HCT116 (cell line): Measurements from ENCODE around the gene MYBPH. TPM values are rescaled to one million over a fixed set of nuclear protein-coding genes. Genes with fewer than 3 reads are reported as not detected.
A peak's percentile ranks its signal among the peaks of the same experiment; 100 is the strongest.

Source experiments
- ATAC-seq: fragments of 200-7000 bp; cut with Tn5 transposase; 2 replicates; pipeline ENCODE4 v1.9.1; 2020; ENCODE audit warnings: mild to moderate bottlenecking, moderate library complexity
- BruUV-seq: library from RNA; stranded (reverse); fragments of 400-500 nt; replicated peaks from 2 replicates; lab custom pipeline; 2021; lab: Mats Ljungman, UMichigan
- CTCF ChIA-PET: fragments of 300-600 bp; sonication (Branson Sonifier 250); formaldehyde crosslinking; loops from one replicate; lab custom pipeline; 2021; ENCODE audit warnings: antibody characterized with exemption; lab: Charles Lee
- POLR2A ChIA-PET: fragments of 300-600, 350-600 bp; sonication (Branson Sonifier 250); formaldehyde crosslinking; loops from one replicate; lab custom pipeline; 2021; ENCODE audit warnings: antibody characterized with exemption; lab: Charles Lee
- RAD21 ChIA-PET, 2 experiments: fragments of 300-600 bp; sonication (Branson Sonifier 250); formaldehyde crosslinking; loops; one replicate each; lab custom pipeline; 2023; ENCODE audit warnings: low total read pairs in 2 of 2; ENCODE audit not compliant: uncharacterized antibody in 2 of 2, unreplicated experiment in 2 of 2, low non-redundant PET in 1 of 2; lab: Charles Lee
- DNase-seq: peaks from one replicate; pipeline ENCODE4 v3.0.0-alpha.2; 2010; ENCODE audit warnings: low read depth, low spot score
- H2AFZ ChIP-seq: fragments of 200-600 bp; shearing (Covaris generic), sonication (generic); 2 replicates; pipeline ENCODE4 v1.6.1; 2017; ENCODE audit warnings: low read depth, mixed run types, mixed read lengths, antibody characterized with exemption, low read length; ENCODE audit not compliant: poor library complexity, severe bottlenecking
- H3K27ac ChIP-seq: 2 replicates; pipeline ENCODE4 v1.5.1; 2012; ENCODE audit warnings: low read depth, low read length
- H3K27me3 ChIP-seq: fragments of 200-600 bp; sonication (generic); 2 replicates; pipeline ENCODE4 v1.6.1; 2016; ENCODE audit warnings: mixed run types, low read length, mixed read lengths; ENCODE audit not compliant: insufficient read depth
- H3K36me3 ChIP-seq, 2 experiments: fragments of 200-500 bp in 1 of 2; fragments of 200-600 bp in 1 of 2; sonication (Bioruptor generic) in 1 of 2; sonication (generic) in 1 of 2; 2 replicates each; pipeline versions ENCODE4 v1.5.1 to v1.6.1; 2014 to 2016; ENCODE audit warnings: low read length in 2 of 2, inconsistent platforms in 1 of 2, mixed read lengths in 1 of 2, mixed run types in 1 of 2; ENCODE audit not compliant: insufficient read depth in 2 of 2, control insufficient read depth in 1 of 2
- H3K4me1 ChIP-seq, 2 experiments: fragments of 200-600 bp in 1 of 2; sonication (generic) in 1 of 2; 2 replicates each; pipeline versions ENCODE4 v1.5.1 to v1.6.1; 2012 to 2017; ENCODE audit warnings: low read length in 2 of 2, inconsistent platforms in 1 of 2, mild to moderate bottlenecking in 1 of 2, mixed read lengths in 1 of 2, mixed run types in 1 of 2, moderate library complexity in 1 of 2; ENCODE audit not compliant: insufficient read depth in 2 of 2, control insufficient read depth in 1 of 2
- H3K4me2 ChIP-seq: fragments of 200-600 bp; sonication (generic); 2 replicates; pipeline ENCODE4 v1.6.1; 2017; ENCODE audit warnings: mixed run types, low read length, mixed read lengths
- H3K4me3 ChIP-seq, 2 experiments: fragments of 200-600 bp in 1 of 2; sonication (generic) in 1 of 2; replicated peaks in 1 of 2; 2 replicates each; pipeline ENCODE4 v1.5.1; 2011 to 2016; ENCODE audit warnings: low read length in 2 of 2, control low read depth in 1 of 2, low read depth in 1 of 2, mild to moderate bottlenecking in 1 of 2, mixed read lengths in 1 of 2, mixed run types in 1 of 2
- H3K79me2 ChIP-seq: fragments of 200-600 bp; sonication (generic); 2 replicates; pipeline ENCODE4 v1.6.1; 2017; ENCODE audit warnings: mild to moderate bottlenecking, mixed run types, low read length, moderate library complexity, mixed read lengths; ENCODE audit not compliant: insufficient read depth
- H3K9ac ChIP-seq: fragments of 200-600 bp; sonication (generic); 2 replicates; pipeline ENCODE4 v1.6.1; 2016; ENCODE audit warnings: low read length, mixed read lengths
- H3K9me2 ChIP-seq: fragments of 200-600 bp; sonication (generic), shearing (Covaris generic); 2 replicates; pipeline ENCODE4 v1.6.1; 2017; ENCODE audit warnings: mixed run types, mild to moderate bottlenecking, moderate library complexity; ENCODE audit not compliant: insufficient read depth
- H3K9me3 ChIP-seq, 2 experiments: fragments of 200-500 bp in 1 of 2; fragments of 200-600 bp in 1 of 2; sonication (Bioruptor generic) in 1 of 2; sonication (generic) in 1 of 2; 2 replicates each; pipeline ENCODE4 v1.6.1; 2014 to 2017; ENCODE audit warnings: low read length in 2 of 2, mixed read lengths in 2 of 2, inconsistent platforms in 1 of 2, low read depth in 1 of 2, mild to moderate bottlenecking in 1 of 2, mixed run types in 1 of 2, moderate library complexity in 1 of 2; ENCODE audit not compliant: control insufficient read depth in 1 of 2, insufficient read depth in 1 of 2
- H4K20me1 ChIP-seq: fragments of 200-600 bp; sonication (generic), shearing (Covaris generic); 2 replicates; pipeline ENCODE4 v1.6.1; 2017; ENCODE audit warnings: mixed run types, mild to moderate bottlenecking, moderate library complexity; ENCODE audit not compliant: insufficient read depth
- CBX3 ChIP-seq: IDR thresholded peaks from 2 replicates; pipeline ENCODE4 v1.6.1; 2012; ENCODE audit warnings: low read depth
- EGR1 ChIP-seq: IDR thresholded peaks from 2 replicates; pipeline ENCODE4 v1.6.1; 2012; ENCODE audit warnings: low read depth
- ELF1 ChIP-seq: IDR thresholded peaks from 2 replicates; pipeline ENCODE4 v1.6.1; 2012; ENCODE audit warnings: low read depth, borderline replicate concordance
- EZH2phosphoT487 ChIP-seq: fragments of 200-600 bp; IDR thresholded peaks from 2 replicates; pipeline ENCODE4 v1.6.1; 2018; ENCODE audit warnings: antibody characterized with exemption, borderline replicate concordance
- FOSL1 ChIP-seq: IDR thresholded peaks from 2 replicates; pipeline ENCODE4 v1.6.1; 2012; ENCODE audit warnings: low read depth
- JUND ChIP-seq: IDR thresholded peaks from 2 replicates; pipeline ENCODE4 v1.6.1; 2012
- POLR2A ChIP-seq: IDR thresholded peaks from 2 replicates; pipeline ENCODE4 v1.7.0; 2011; ENCODE audit warnings: borderline replicate concordance; ENCODE audit not compliant: insufficient read depth, insufficient read length; ENCODE audit errors: extremely low read depth
- POLR2AphosphoS5 ChIP-seq: IDR thresholded peaks from 2 replicates; pipeline ENCODE4 v1.6.1; 2011; ENCODE audit warnings: mild to moderate bottlenecking, low read depth, low read length, moderate library complexity
- RAD21 ChIP-seq: IDR thresholded peaks from 2 replicates; pipeline ENCODE4 v1.6.1; 2012; ENCODE audit warnings: low read depth, mild to moderate bottlenecking
- SIN3A ChIP-seq: IDR thresholded peaks from 2 replicates; pipeline ENCODE4 v1.6.1; 2012; ENCODE audit warnings: low read depth
- SRF ChIP-seq: IDR thresholded peaks from 2 replicates; pipeline ENCODE4 v1.6.1; 2012; ENCODE audit warnings: low read depth
- YY1 ChIP-seq: IDR thresholded peaks from 2 replicates; pipeline ENCODE4 v1.6.1; 2011; ENCODE audit warnings: low read length, low read depth, moderate library complexity, mild to moderate bottlenecking; ENCODE audit not compliant: insufficient replicate concordance; ENCODE audit errors: extremely low read depth
- intact Hi-C: fragments of 100-400 bp; cut with micrococcal nuclease; formaldehyde crosslinking; loops from 2 replicates; pipeline ENCODE4 v1.10.0; 2022
- total RNA-seq: library from RNA; stranded (reverse); gene quantifications from one replicate; pipeline ENCODE4 v1.2.1, GENCODE V29; 2021; ENCODE audit not compliant: unreplicated experiment
- TF ChIP-seq, protein P1 (sequence below): IDR thresholded peaks from 2 replicates; pipeline ENCODE4 v1.6.1; 2012
- TF ChIP-seq, protein P2 (sequence below): IDR thresholded peaks from 2 replicates; pipeline ENCODE4 v1.6.1; 2012; ENCODE audit warnings: low read depth
- TF ChIP-seq, protein P3 (sequence below), 3 experiments: fragments of 200-600 bp in 1 of 3; sonication (generic) in 1 of 3; IDR thresholded peaks in 2 of 3; conservative IDR thresholded peaks in 1 of 3; 2 replicates each; pipeline ENCODE4 v1.5.1; 2012 to 2017; ENCODE audit warnings: low read depth in 2 of 3, low read length in 2 of 3, antibody characterized with exemption in 1 of 3, borderline replicate concordance in 1 of 3, control low read depth in 1 of 3, mild to moderate bottlenecking in 1 of 3, mixed read lengths in 1 of 3, mixed run types in 1 of 3, moderate library complexity in 1 of 3; ENCODE audit not compliant: insufficient read depth in 1 of 3

The MYBPH gene
- total RNA-seq, 1 experiment from 2014 or later: 0.22 TPM

DNA sequence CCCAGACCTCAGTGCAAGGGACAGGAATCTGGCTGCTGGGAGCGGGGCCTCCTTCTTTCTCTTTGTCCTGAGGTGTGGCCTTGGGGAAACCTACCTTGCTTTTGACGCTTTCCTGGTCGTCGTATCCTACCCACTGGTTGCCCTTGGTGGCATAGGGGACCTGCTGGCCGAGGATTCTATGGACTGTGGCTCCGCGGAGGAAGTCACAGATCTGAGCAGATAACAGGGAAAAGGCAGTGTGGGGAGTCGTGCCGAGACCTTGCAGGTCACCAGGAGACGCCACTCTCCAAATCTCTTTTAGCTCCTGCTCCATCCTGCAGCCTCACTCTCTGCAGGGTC is 4.0 kb upstream of the MYBPH start:
- DNase-seq: no peak
- Histone ChIP-seq H3K27ac (no peak overlapping the region), H3K4me1 (peaks cover 21 to 54% of the 10 kb centered on the region in 2 experiments), H3K79me2 (no peaks in the 10 kb centered on the region), H4K20me1 (no peaks in the 10 kb centered on the region), H3K4me3 (no peak overlapping the region), H3K9me3 (no peaks in the 10 kb centered on the region), H3K9me2 (no peaks in the 10 kb centered on the region), H3K9ac (no peak overlapping the region), H3K4me2 (no peak overlapping the region), H3K36me3 (no peaks in the 10 kb centered on the region), H2AFZ (no peak overlapping the region), H3K27me3 (no peaks in the 10 kb centered on the region)
- intact Hi-C loops: no loop called here
- POLR2A ChIA-PET: no interaction called here
- no peak for TF ChIP-seq SIN3A
- CTCF ChIA-PET: no interaction called here
- no peak for ATAC-seq
- RAD21 ChIA-PET: interaction anchor here in 1 of 2 experiments (0.6 kb wide), 1 partner anchor 56 kb away, joined by 3 read pairs; no protein-coding TSS in a partner anchor
- no TSS peak for BruUV-seq

DNA sequence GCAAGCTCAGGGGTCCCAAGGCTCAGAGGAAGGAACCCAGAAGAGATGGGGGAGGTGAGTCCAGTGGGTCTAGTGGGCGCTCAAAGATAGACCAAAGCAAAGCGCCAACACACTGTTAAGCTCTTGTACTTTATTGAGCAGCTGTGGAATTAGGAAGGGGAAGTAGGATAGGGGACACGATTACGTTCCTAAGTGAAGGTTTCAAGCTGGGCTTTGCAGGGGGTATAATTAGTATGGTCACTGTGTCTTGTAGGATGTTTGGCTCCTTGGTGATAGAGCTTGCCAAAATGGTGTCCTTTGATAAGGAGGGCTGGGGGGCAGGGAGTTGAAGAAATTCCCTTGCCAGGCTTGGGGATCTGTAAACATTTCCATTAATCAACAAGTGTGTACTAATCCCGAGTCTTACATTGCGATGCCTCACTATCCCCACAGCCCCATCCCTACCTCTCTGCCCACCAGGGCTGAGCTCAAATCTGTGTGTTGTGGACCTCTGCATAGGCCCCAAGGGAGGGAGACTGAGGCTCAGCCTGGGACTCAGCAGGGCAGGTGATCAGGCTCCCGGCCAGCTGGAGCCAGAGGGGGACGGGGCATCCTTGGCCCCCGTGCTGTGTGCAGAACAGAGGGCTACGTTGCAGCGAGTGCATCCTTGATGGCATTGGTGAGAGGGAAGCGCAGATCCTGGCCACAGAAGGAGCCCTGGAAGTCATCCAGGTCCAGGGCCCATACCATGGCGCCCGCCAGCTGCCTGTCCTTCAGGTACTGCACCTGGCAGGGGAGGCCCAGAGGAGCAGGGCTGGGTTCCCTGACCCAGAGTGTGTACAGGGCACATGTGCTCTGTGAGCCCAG is 3.4 kb upstream of the MYBPH start:
- Histone ChIP-seq H2AFZ (no peak overlapping the region), H3K9me3 (no peaks in the 10 kb centered on the region), H3K4me2 (peak overlapping the region; percentile 84), H3K4me1 (peaks cover 21 to 60% of the 10 kb centered on the region in 2 experiments), H3K27me3 (no peaks in the 10 kb centered on the region), H3K27ac (no peak overlapping the region), H3K9ac (peak overlapping the region; percentile 36; the same call in 1 of the 2 replicates), H3K79me2 (no peaks in the 10 kb centered on the region), H3K36me3 (no peaks in the 10 kb centered on the region), H3K4me3 (no peak overlapping the region), H3K9me2 (no peaks in the 10 kb centered on the region), H4K20me1 (no peaks in the 10 kb centered on the region)
- DNase-seq (no peak), ATAC-seq (no peak)
- ChIA-PET CTCF (no interaction called here), RAD21 (interaction anchor here in 1 of 2 experiments (0.6 kb wide), 1 partner anchor 56 kb away, joined by 3 read pairs; no protein-coding TSS in a partner anchor), POLR2A (no interaction called here)
- BruUV-seq: no TSS peak
- intact Hi-C loops: no loop called here
- TF ChIP-seq ELF1 (no peak), RAD21 (no peak), JUND (no peak), SRF (no peak), EGR1 (no peak), FOSL1 (no peak), YY1 (no peak), POLR2AphosphoS5 (no peak), POLR2A (no peak), EZH2phosphoT487 (no peak), CBX3 (no peak), SIN3A (no peak)
- TF ChIP-seq, protein P1, sequence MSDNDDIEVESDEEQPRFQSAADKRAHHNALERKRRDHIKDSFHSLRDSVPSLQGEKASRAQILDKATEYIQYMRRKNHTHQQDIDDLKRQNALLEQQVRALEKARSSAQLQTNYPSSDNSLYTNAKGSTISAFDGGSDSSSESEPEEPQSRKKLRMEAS: no peak
- TF ChIP-seq, protein P2, sequence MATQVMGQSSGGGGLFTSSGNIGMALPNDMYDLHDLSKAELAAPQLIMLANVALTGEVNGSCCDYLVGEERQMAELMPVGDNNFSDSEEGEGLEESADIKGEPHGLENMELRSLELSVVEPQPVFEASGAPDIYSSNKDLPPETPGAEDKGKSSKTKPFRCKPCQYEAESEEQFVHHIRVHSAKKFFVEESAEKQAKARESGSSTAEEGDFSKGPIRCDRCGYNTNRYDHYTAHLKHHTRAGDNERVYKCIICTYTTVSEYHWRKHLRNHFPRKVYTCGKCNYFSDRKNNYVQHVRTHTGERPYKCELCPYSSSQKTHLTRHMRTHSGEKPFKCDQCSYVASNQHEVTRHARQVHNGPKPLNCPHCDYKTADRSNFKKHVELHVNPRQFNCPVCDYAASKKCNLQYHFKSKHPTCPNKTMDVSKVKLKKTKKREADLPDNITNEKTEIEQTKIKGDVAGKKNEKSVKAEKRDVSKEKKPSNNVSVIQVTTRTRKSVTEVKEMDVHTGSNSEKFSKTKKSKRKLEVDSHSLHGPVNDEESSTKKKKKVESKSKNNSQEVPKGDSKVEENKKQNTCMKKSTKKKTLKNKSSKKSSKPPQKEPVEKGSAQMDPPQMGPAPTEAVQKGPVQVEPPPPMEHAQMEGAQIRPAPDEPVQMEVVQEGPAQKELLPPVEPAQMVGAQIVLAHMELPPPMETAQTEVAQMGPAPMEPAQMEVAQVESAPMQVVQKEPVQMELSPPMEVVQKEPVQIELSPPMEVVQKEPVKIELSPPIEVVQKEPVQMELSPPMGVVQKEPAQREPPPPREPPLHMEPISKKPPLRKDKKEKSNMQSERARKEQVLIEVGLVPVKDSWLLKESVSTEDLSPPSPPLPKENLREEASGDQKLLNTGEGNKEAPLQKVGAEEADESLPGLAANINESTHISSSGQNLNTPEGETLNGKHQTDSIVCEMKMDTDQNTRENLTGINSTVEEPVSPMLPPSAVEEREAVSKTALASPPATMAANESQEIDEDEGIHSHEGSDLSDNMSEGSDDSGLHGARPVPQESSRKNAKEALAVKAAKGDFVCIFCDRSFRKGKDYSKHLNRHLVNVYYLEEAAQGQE: no peak
- TF ChIP-seq, protein P3, sequence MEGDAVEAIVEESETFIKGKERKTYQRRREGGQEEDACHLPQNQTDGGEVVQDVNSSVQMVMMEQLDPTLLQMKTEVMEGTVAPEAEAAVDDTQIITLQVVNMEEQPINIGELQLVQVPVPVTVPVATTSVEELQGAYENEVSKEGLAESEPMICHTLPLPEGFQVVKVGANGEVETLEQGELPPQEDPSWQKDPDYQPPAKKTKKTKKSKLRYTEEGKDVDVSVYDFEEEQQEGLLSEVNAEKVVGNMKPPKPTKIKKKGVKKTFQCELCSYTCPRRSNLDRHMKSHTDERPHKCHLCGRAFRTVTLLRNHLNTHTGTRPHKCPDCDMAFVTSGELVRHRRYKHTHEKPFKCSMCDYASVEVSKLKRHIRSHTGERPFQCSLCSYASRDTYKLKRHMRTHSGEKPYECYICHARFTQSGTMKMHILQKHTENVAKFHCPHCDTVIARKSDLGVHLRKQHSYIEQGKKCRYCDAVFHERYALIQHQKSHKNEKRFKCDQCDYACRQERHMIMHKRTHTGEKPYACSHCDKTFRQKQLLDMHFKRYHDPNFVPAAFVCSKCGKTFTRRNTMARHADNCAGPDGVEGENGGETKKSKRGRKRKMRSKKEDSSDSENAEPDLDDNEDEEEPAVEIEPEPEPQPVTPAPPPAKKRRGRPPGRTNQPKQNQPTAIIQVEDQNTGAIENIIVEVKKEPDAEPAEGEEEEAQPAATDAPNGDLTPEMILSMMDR (IDR thresholded peaks at IDR 0.05 in 2 of 3, conservative IDR thresholded peaks at IDR 0.05 in 1 of 3; ENCODE audit: borderline replicate concordance in 1 of 3, insufficient read depth in 1 of 3, low read depth in 2 of 3, low read length in 2 of 3): no peak
